Suppressor macrophage treated with lipopolysaccharide for 1 hour (primary cell): ENCODE data around the gene NDST1.

Source experiments
- DNase-seq, 3 donors: peaks; one replicate each; pipeline ENCODE4 v3.0.0-alpha.2; 2020 to 2022

The NDST1 gene

DNA sequence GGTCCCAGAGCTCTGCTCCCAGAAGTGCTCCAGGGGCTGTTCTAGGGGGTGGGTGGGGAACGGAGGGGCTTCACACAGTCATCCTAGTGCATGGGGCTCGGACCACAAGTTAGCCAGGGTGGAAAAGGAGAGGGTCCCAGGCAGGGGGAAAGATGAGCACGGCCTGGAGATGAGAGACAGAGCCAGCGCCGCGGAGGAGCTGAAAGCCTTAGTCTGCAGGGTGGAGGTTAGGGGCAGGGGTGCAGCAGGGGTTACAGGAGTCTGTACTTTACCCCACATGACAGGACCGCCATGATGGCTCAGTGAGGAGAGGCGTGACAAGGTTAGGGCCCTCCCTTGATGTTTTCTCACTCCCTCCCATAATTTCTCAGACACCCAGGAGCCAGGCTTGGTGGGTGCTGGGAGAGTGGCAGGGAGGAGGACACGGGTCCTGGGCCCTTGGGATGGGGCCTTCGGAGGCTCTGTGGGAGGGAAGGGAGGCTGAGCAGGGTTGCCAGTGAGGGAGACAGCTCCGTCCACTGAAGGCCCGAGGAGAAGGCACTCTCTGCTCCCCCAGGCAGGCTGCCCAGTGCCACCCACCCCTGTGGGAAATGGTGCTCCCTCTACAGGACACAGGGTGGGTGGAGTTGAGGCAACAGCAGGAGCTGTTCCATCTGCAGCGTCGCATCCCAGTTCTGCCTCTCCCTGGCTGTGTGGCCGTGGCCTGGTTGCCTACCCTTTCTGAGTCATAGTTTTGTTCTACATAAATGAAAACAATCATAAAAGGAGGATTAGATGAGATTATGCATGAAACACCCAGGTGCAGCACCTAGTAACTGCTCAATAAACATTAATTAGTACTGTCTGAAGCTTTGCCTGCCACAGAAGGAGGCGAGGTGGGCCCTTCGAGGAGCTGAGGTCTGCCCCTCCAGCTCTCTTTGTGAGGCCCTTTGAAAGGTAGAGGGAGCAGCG lies 66.2 kb downstream of the NDST1 start:
- DNase-seq: no peak

DNA sequence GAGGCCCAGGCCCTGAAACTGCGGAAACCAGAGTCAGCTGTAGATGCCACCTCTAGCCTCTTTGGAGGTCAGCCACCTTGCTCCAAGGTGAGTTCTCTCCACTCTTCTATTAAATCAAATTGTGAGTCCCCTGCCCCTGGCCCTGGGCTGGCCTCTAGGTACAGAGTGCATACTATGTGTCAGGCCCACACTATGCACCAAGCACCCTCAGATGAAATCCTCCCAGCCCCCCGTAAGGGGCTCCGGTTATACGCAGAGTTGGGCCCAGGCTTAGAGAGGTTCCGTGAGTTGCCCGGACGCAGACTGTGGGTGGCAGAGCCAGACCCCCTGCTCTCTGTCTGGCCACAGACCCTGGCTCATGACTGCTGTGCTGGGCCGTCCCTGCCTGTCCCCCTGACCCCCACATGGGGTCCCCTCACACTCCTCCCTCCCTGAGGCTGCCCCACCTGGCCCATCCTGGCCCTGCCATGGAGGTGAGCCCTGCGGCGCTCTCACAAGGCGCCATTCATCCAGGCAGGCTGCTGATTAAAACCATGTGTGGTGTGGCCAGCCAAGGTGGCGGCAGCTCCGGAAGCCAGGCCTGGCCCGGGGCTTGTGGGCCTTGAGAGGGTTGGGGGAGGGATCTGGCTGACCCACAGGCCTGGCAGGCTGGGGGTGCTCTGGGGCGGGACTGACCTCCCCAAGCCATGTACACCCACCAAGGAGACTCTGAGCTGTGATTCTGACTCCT lies 67.1 kb downstream of the NDST1 start:
- DNase-seq: no peak

DNA sequence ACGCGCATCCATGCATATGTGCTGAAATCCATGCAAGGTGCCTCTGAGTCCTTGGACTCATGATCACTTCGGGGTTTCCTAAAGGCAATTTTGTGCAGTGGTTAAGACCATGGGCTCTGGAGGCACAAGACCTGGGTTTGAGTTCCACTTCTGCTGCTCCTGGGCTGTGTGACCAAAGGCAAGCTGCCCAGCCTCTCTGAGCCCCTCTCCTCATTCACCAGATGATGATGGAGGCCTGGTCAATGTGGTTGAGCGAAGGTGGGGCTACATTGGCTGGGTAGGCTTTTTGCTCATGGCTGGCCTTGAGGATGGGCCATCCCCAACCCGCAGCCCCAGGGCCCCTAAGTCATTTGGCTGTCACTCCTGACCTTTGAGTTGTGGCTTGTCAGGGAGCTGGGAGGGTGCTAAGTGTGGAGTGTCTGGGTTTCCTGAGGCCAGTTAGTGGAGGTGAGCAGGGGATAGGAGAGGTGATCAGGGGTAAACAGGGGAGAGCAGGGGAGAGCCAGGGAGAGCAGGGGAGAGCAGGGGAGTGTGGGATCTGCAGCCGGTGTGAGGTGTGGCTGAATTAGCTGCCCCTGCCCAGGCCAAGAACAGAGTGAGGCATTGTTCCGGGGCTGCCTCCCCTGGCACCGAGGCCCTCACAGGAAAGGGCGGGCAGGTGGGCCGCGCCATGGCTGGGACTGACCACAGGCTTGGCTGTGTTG lies 68.0 kb downstream of the NDST1 start:
- no peak for DNase-seq

DNA sequence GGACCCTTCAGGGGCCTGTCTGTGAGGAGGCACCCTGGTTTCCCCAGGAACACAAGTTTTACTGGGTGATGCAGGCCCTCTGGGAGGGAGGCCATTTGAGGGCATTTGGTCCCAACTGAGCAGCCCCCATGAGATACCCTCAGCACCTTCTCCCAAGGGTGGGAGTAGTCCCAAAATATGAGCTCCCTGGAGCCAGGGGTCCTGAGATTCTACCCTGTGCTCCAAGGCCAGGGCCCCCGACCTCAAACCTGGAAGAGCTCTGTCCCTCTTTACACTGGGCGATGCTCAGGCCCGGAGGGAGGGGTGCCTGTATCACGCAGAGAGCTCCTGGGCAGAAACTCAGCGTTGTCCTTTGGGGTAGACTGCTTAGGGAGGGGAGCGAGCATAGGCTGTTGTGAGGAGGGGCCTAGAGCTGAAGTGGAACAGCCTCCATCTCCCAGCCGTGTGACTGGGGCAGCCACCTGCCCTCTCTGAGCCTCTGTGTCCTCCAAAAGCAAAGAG lies 68.6 kb downstream of the NDST1 start:
- DNase-seq: no peak

DNA sequence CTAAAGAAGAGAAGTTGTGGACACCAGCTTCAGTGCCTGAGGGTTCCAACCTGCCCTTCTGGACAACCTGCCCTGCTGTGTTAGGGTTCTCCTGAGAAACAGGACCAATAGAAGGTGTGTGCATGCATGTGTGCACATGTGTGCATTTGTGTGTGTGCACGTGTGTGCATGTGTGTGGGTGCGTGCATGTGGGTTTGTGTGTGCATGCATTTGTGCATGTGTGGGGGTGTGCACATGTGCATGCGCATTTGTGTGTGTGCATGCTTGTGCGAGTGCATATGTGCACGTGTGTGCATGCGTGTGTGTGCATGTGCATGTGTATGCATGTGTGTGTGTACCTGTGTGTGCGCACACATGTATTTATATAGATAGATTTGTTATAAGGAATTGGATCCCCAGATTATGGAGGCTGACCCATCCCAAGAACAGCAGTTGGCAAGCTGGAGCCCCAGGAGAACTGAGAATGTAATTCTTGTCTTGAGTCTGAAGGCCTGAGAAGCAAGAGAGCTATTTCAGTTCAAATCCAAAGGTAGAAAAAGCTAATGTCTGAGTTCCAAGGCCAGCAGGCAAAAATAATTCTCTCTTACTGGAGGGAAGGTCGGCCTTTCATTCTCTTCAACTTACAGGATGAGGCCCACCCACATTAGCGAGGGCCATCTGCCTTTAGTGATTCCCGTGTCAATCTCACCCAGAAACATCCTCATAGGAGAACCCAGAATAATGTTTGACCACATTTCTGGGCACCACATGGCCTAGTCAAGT lies 69.6 kb downstream of the NDST1 start:
- DNase-seq: no peak

DNA sequence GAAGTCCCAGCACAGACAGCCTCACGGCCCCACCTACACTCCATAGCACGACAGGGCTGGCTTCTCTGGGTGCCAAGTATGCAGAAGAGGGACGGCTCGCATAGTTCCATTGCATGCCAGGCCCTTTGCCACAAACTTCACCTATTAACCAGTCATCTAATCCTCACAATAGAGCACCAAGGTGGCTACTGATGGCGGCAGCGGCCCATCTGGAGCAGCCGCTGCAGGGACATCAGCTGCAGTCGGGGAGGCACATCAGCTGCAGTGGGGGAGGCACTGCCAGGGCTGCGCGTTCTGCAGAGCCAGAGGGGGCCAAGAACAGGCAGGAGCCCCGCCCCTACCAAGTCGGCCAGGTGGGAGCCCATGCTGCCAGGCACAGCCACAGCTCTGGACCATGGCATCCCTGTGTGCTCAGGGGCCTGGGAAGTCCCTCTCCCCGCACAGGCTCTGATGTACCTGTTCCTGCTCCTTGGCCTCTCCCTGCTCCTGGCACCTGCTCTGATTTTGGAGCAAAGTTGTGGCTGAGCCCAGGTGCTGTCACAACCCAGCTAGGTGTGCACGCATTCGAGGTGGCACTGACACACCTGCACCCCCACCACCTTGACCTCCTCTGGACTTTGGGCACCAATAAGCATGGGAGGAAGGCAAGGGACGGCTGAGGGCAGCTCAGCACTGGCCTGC lies 71.0 kb downstream of the NDST1 start:
- no peak for DNase-seq

DNA sequence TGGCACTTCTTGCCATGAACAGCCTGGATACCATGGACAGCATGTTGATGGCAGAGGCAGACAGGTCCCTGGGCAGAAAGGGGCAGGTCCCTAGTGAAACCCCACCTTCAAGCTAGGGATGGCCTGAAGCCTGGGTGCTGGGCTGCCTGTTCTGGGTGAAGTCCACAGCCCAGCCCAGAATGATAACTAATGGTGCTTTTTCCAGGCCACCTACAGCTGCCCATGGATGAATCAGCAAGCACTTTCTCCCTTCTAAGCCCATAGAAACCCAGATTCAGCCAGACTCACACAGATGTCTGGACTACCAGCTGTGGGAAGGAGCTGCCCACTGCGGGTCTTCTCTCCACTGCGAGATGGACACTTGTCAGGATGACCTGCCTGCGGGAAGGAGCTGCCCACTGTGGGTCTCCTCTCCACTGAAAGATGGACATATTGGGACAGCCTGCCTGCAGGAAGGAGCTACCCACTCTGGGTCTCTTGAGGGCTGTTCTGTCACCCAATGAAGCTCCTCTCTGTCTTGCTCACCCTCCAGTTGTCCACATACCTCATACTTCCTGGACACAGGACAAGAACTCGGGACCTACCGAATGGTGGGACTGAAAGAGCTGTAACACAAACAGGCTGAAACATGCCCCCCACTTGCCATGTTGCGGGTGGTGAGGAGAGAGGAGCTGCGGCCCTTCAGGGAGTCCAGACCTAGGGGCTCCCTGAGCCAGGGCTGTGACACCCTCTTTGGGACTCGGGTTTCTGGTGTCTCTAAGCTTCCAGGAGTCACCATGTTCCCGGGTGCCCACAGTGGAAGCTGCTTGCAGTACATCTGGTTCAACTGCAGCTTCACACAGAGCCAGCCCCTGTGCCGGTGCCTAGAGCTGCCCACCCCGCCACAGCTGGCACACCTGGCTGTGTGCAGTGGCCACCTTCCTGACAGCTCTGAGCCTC lies 71.8 kb downstream of the NDST1 start:
- DNase-seq: no peak

DNA sequence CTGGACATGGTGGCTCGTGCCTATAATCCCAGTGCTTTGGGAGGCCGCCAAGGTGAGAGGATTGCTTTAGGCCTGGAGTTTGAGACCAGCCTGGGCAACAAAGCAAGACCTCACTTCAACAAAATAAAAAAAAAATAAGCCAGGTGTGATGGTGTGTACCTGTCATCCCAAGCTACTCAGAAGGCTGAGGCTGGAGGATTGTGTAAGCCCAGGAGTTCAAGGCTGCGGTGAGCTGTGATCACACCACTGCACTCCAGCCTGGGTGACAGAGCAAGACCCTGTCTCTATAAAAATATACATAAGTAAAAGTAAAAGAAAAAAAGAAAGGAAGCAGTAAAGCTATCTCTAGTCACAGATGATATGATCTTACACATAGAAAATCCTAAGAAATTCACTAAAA lies 73.0 kb downstream of the NDST1 start:
- no peak for DNase-seq

DNA sequence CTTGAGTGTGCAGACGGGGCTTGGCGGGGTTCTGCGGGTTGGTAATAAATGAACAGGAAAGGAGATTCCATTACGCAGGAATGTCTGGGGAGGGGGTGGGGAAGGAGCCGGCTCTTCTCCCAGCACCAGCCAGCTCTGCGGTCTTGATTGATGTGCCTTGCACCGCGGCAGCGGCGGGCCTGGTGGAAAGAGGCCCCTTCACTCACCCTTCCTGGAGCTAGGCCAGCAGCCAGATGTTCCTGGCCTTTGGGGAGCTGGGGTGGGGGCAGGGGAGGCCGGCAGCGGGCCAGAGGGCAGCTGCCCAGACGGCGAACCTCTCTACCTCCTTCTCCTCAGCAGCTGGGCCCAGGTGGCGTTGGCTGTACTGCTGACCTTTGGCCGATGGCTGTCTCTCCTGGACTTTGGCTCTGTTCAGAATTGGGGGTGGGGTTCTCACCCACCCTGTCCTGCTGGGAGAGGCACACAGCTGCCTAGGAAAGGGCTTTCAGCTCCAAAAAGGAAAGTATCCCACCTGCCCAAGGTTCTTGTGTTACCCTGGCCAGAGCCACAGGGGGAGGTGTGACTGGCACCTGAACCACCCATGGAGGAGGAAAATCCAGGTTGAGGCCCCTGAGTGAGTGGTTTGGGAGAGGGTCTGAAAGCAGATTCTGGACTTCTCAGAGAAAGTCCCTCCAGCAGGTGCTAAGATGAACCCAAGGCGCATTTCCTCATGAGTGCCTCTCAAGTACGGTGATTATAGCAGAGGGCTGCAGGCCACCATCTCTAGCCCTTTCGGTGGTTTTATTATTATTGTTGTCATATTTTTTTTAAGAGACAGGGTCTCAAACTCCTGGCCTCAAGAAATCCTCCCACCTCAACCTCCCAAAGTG lies 74.5 kb downstream of the NDST1 start:
- no peak for DNase-seq

DNA sequence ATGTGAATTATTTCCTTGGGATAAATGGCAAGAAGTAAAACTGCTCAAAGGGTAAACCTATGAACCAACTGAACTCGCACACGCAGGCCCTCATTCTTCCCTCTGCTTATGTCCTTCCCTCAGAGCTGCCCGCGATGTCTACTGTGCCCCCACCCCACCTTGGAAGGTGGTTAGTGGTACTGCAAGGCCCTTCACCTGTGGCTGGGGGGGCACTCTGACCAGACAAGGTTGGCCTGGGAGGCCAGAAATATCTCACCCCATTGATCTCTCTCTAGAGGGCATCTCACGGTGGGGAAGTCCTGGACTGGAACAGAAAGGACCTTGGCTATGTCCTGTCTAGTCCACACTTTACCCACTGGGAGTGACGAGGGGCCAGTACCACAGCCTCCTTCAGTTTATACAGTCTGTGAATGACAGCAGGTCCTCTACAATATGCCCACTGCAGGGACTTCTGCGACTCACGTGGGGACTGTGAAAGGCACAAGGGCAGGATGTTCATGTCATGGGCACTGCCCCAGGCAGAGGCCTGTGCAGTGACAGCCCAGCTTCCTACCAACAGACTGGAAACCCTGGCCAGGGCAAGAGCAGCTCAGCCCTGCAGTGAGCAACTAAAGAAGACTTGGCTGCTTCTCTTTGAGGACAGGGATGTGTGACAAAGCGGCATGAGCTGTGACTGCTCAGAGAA lies 75.8 kb downstream of the NDST1 start:
- DNase-seq: no peak

DNA sequence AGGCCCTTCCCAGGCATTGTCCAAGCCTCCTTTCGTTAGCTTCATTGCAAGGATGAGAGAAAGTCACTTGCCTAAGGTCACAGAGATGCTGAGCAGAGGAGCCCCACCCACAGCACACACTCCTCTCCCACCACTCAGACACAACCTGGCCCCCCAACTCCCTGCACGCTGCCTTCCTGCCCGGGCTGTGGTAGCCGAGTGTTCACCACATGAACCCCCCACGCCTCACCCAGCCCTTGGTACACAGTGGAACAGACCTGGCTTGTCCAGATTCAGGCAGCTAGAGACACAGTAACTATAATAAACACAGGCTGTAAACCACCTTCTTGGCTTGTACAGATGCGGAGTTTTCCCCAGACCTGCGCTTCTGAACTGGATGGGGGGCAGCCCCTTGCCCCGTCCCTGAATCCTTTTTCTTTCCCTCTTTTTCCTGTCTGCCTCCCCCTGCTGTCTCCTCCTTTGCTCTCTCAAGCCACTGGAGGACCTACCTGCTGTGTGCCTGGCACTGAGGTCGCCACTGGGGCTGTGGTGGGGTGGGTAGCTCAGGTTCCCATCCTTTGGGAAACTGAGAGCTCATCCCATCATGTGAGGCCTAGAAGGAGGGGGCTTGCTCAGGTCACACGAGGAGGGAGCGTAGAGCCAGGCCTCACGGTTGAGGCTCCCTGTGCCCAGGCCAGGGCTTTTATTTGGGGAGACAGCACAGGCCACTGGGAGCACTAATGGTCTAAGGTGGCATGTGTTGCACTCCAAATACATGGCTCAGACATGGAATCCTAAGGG lies 76.8 kb downstream of the NDST1 start:
- no peak for DNase-seq

DNA sequence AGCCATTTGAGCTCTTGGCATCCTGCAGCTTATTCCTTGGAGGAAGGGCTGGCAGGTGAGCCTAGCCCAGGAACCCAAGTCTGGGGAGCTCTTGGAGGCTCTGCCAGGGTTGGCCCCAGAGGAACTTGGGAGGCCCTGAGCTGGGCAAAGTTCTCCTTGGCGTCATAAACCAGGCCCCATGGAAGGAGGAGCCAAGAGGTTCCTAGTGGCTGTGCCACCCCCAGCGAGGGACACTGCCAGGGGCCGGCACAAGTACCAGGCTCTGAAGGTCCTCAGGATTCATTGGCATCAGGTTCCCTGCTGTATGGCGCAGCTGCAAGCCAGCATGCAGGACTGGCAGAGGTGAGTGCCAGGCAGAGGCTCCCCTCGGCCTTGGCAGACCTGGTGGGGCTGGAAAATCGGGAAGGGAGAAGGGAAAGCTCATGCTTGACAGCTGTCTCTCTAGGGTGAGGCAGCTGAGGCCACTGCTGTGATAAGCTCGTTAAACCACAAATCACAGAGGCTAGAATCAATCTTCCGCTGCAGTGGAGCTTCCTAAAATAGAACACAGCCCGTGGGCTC lies 77.9 kb downstream of the NDST1 start:
- DNase-seq: no peak

DNA sequence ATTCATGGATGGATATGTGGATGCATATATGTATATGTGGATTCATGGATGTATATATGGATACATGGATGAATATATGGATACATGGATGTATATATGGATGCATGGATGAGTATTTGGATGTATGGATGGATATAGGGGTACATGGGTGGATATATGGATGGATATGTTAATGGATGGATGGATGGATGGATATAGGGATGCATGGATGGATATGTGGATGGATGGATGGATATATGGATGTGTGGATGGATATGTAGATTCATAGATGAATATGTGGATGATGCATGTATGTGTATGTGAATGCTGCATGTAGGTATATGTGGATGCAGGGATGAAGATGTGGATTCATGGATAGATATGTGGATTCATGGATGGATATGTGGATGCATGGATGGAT lies 79.1 kb downstream of the NDST1 start:
- no peak for DNase-seq

DNA sequence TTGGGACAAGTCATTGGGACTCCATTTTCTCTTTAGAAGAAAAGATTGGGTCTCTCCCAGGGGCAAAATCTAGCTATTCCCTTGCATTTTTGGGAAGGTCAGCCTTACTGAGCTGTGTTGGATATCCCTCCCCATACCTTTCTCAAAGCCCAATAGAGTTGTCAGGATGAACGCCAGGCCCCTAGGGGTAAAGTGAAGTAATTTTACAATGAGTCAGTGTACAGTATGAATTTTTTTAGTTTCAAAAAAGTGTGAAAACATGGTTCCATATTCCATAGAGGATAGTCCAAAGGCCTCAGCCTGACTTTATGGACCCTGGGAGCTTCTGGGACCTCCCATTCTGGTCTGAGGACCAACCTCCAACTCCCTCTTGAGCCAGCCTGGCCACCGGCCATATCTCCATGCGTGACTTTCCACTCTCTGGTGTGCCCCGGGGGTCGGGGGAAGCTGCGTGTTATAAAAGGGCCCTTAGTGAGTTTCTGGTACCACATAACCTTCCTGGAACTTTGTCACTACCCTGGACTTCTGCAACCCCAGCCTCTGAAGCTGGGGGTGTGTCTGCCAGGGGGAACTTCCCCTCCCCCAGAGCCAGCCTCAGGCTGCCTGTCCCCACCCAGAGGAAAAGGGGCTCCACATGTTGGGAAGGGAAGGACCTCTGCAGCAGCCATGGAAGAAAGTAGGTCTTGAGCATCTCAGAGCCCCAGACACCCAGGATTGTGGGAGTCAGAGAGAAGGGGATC lies 80.1 kb downstream of the NDST1 start:
- DNase-seq: no peak

DNA sequence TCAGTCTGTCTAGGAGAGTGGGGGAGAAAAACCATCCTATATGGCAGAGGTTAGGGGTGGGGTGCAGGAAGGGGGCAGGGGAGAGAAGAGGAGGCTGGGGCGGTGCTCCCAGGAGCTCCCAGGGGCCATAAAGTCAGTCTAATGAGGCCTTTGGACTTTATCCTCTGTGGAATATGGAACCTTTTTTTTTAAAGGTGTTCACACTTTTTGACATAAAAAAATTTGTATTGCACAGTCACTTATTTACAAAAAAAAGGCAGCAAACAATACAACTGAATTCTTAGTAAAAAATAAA lies 80.6 kb downstream of the NDST1 start:
- DNase-seq: no peak

DNA sequence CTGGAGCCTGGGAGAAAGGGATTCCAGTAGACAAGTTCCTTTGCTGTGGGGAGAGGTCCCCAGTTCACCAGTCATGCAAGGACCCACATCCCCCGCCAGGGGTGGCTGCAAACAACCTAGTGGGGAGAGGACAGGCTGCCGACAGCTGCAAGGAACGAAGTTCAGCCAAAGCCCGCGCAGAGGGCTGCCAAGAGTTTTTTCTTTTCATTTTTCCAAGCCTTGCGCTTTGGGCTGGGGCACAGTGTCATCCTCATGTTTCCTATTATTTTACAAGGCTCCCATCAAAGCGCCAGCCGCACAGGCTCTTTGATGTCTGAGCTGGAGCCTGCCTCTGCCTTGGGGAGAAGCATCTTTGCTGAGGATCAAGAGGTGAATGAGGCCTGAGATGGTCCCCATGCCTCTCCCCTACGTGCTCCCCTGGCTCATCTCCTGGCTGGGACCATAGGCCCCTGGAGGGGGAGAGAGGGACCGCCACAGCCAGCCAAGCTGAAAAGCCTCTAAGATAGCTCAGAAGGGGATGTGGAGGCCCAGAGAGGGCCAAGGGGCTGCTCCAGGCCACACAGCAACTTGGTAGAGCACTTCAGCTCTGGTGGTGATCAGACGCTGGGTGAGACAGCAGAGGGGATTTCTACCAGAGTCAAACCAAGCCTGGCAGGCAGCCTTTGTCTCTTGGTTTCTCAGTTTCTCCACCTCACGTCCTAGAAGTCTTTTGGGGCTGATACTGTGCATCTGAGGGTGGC lies 82.1 kb downstream of the NDST1 start:
- DNase-seq: no peak
